GM23338 (cell line): ENCODE data around the gene TCERG1L.

Source experiments
- CREB1 ChIP-seq: fragments of 250-450 bp; sonication (Bioruptor Pico); IDR thresholded peaks from 2 replicates; pipeline ENCODE4 v1.5.0; 2020; ENCODE audit warnings: low read depth, mild to moderate bottlenecking, moderate library complexity
- EZH2 ChIP-seq: fragments of 200-600 bp; sonication (generic); IDR thresholded peaks from one replicate; pipeline ENCODE4 v1.8.0; 2017; ENCODE audit warnings: antibody characterized with exemption, mild to moderate bottlenecking, low read depth; ENCODE audit not compliant: unreplicated experiment
- EZH2phosphoT487 ChIP-seq: fragments of 200-600 bp; sonication (generic); IDR thresholded peaks from one replicate; pipeline ENCODE4 v1.8.1; 2018; ENCODE audit warnings: antibody characterized with exemption; ENCODE audit not compliant: unreplicated experiment
- JUNB ChIP-seq: IDR thresholded peaks from one replicate; pipeline ENCODE4 v1.6.1; 2016; ENCODE audit warnings: antibody characterized with exemption; ENCODE audit not compliant: unreplicated experiment
- NANOG ChIP-seq: IDR thresholded peaks from 2 replicates; pipeline ENCODE4 v1.6.1; 2016; ENCODE audit warnings: antibody characterized with exemption, borderline replicate concordance
- POLR2AphosphoS5 ChIP-seq: IDR thresholded peaks from 2 replicates; pipeline ENCODE4 v1.6.1; 2016; ENCODE audit warnings: antibody characterized with exemption, low read depth
- TF ChIP-seq, protein P1 (sequence below): IDR thresholded peaks from one replicate; pipeline ENCODE4 v1.6.1; 2018; ENCODE audit warnings: antibody characterized with exemption; ENCODE audit not compliant: unreplicated experiment
- TF ChIP-seq, protein P2 (sequence below), 2 experiments: fragments of 200-600 bp in 1 of 2; sonication (generic) in 1 of 2; conservative IDR thresholded peaks; 2 replicates each; pipeline versions ENCODE4 v1.5.1 to v1.6.1; 2016 to 2017; ENCODE audit warnings: antibody characterized with exemption in 2 of 2, low read depth in 2 of 2, mild to moderate bottlenecking in 2 of 2, moderate library complexity in 1 of 2
- TF ChIP-seq, protein P3 (sequence below): fragments of 250-450 bp; sonication (Bioruptor Pico); IDR thresholded peaks from 2 replicates; pipeline ENCODE4 v1.5.0; 2020; ENCODE audit warnings: mild to moderate bottlenecking, moderate library complexity
- TF ChIP-seq, protein P4 (sequence below): IDR thresholded peaks from 2 replicates; pipeline ENCODE4 v1.6.1; 2016; ENCODE audit warnings: antibody characterized with exemption

DNA sequence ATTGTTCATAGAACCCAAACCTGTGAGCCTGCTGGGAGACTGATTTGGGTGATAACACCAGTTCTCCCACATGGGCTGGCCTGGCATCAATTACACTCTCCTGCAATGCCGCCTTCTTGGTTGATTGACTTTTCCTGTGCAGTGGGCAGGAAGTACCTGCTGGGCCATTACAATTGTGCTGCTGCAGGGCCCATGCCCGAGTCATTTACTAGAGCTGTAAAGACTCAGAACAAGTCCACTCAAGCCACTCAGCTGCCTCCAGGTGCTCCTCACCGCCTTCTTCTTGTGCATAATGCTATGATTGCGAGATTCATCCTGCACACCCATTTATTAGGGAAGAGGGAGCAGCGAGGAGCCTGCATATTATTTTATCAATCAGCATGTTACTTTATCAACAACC, 264.0 kb downstream of the TCERG1L start:
- TF ChIP-seq, protein P1, sequence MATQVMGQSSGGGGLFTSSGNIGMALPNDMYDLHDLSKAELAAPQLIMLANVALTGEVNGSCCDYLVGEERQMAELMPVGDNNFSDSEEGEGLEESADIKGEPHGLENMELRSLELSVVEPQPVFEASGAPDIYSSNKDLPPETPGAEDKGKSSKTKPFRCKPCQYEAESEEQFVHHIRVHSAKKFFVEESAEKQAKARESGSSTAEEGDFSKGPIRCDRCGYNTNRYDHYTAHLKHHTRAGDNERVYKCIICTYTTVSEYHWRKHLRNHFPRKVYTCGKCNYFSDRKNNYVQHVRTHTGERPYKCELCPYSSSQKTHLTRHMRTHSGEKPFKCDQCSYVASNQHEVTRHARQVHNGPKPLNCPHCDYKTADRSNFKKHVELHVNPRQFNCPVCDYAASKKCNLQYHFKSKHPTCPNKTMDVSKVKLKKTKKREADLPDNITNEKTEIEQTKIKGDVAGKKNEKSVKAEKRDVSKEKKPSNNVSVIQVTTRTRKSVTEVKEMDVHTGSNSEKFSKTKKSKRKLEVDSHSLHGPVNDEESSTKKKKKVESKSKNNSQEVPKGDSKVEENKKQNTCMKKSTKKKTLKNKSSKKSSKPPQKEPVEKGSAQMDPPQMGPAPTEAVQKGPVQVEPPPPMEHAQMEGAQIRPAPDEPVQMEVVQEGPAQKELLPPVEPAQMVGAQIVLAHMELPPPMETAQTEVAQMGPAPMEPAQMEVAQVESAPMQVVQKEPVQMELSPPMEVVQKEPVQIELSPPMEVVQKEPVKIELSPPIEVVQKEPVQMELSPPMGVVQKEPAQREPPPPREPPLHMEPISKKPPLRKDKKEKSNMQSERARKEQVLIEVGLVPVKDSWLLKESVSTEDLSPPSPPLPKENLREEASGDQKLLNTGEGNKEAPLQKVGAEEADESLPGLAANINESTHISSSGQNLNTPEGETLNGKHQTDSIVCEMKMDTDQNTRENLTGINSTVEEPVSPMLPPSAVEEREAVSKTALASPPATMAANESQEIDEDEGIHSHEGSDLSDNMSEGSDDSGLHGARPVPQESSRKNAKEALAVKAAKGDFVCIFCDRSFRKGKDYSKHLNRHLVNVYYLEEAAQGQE = no peak
- TF ChIP-seq POLR2AphosphoS5 (no peak), EZH2 (no peak), EZH2phosphoT487 (no peak), JUNB (no peak), CREB1 (CRISPR knock-in tag) (no peak), NANOG (no peak)
- TF ChIP-seq, protein P2, sequence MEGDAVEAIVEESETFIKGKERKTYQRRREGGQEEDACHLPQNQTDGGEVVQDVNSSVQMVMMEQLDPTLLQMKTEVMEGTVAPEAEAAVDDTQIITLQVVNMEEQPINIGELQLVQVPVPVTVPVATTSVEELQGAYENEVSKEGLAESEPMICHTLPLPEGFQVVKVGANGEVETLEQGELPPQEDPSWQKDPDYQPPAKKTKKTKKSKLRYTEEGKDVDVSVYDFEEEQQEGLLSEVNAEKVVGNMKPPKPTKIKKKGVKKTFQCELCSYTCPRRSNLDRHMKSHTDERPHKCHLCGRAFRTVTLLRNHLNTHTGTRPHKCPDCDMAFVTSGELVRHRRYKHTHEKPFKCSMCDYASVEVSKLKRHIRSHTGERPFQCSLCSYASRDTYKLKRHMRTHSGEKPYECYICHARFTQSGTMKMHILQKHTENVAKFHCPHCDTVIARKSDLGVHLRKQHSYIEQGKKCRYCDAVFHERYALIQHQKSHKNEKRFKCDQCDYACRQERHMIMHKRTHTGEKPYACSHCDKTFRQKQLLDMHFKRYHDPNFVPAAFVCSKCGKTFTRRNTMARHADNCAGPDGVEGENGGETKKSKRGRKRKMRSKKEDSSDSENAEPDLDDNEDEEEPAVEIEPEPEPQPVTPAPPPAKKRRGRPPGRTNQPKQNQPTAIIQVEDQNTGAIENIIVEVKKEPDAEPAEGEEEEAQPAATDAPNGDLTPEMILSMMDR (conservative IDR thresholded peaks at IDR 0.05; ENCODE audit: low read depth in 2 of 2) = no peak
- TF ChIP-seq, protein P3, sequence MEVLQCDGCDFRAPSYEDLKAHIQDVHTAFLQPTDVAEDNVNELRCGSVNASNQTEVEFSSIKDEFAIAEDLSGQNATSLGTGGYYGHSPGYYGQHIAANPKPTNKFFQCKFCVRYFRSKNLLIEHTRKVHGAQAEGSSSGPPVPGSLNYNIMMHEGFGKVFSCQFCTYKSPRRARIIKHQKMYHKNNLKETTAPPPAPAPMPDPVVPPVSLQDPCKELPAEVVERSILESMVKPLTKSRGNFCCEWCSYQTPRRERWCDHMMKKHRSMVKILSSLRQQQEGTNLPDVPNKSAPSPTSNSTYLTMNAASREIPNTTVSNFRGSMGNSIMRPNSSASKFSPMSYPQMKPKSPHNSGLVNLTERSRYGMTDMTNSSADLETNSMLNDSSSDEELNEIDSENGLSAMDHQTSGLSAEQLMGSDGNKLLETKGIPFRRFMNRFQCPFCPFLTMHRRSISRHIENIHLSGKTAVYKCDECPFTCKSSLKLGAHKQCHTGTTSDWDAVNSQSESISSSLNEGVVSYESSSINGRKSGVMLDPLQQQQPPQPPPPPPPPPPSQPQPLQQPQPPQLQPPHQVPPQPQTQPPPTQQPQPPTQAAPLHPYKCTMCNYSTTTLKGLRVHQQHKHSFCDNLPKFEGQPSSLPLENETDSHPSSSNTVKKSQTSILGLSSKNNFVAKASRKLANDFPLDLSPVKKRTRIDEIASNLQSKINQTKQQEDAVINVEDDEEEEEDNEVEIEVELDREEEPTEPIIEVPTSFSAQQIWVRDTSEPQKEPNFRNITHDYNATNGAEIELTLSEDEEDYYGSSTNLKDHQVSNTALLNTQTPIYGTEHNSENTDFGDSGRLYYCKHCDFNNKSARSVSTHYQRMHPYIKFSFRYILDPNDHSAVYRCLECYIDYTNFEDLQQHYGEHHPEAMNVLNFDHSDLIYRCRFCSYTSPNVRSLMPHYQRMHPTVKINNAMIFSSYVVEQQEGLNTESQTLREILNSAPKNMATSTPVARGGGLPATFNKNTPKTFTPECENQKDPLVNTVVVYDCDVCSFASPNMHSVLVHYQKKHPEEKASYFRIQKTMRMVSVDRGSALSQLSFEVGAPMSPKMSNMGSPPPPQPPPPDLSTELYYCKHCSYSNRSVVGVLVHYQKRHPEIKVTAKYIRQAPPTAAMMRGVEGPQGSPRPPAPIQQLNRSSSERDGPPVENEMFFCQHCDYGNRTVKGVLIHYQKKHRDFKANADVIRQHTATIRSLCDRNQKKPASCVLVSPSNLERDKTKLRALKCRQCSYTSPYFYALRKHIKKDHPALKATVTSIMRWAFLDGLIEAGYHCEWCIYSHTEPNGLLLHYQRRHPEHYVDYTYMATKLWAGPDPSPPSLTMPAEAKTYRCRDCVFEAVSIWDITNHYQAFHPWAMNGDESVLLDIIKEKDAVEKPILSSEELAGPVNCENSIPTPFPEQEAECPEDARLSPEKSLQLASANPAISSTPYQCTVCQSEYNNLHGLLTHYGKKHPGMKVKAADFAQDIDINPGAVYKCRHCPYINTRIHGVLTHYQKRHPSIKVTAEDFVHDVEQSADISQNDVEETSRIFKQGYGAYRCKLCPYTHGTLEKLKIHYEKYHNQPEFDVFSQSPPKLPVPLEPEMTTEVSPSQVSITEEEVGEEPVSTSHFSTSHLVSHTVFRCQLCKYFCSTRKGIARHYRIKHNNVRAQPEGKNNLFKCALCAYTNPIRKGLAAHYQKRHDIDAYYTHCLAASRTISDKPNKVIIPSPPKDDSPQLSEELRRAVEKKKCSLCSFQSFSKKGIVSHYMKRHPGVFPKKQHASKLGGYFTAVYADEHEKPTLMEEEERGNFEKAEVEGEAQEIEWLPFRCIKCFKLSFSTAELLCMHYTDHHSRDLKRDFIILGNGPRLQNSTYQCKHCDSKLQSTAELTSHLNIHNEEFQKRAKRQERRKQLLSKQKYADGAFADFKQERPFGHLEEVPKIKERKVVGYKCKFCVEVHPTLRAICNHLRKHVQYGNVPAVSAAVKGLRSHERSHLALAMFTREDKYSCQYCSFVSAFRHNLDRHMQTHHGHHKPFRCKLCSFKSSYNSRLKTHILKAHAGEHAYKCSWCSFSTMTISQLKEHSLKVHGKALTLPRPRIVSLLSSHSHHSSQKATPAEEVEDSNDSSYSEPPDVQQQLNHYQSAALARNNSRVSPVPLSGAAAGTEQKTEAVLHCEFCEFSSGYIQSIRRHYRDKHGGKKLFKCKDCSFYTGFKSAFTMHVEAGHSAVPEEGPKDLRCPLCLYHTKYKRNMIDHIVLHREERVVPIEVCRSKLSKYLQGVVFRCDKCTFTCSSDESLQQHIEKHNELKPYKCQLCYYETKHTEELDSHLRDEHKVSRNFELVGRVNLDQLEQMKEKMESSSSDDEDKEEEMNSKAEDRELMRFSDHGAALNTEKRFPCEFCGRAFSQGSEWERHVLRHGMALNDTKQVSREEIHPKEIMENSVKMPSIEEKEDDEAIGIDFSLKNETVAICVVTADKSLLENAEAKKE (CRISPR knock-in tag) = no peak
- TF ChIP-seq, protein P4, sequence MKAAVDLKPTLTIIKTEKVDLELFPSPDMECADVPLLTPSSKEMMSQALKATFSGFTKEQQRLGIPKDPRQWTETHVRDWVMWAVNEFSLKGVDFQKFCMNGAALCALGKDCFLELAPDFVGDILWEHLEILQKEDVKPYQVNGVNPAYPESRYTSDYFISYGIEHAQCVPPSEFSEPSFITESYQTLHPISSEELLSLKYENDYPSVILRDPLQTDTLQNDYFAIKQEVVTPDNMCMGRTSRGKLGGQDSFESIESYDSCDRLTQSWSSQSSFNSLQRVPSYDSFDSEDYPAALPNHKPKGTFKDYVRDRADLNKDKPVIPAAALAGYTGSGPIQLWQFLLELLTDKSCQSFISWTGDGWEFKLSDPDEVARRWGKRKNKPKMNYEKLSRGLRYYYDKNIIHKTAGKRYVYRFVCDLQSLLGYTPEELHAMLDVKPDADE = no peak
